Neuronal stem cell (in vitro differentiated cells): ENCODE measurements around the gene TMBIM6.

Source experiments
- DNase-seq: peaks from one replicate; pipeline ENCODE4 v3.0.0-alpha.2; 2013; ENCODE audit warnings: low spot score
- H2AFZ ChIP-seq: one replicate; pipeline ENCODE4 v1.6.1; 2013; ENCODE audit warnings: mild to moderate bottlenecking, low read length, inconsistent platforms
- H2AK5ac ChIP-seq: 2 replicates; pipeline ENCODE4 v1.6.1; 2013; ENCODE audit warnings: low read depth, mild to moderate bottlenecking, inconsistent platforms, low read length, moderate library complexity, mixed read lengths
- H2BK120ac ChIP-seq: 2 replicates; pipeline ENCODE4 v1.6.1; 2013; ENCODE audit warnings: low read depth, mild to moderate bottlenecking, inconsistent platforms, low read length, moderate library complexity, mixed read lengths
- H2BK12ac ChIP-seq: one replicate; pipeline ENCODE4 v1.6.1; 2013; ENCODE audit warnings: low read length, inconsistent platforms
- H2BK15ac ChIP-seq: 2 replicates; pipeline ENCODE4 v1.6.1; 2013; ENCODE audit warnings: mild to moderate bottlenecking, low read length, inconsistent platforms, mixed read lengths
- H2BK5ac ChIP-seq: one replicate; pipeline ENCODE4 v1.6.1; 2013; ENCODE audit warnings: inconsistent platforms, mild to moderate bottlenecking, low read length, moderate library complexity
- H3K14ac ChIP-seq: one replicate; pipeline ENCODE4 v1.6.1; 2013; ENCODE audit warnings: low read length, inconsistent platforms
- H3K18ac ChIP-seq: 2 replicates; pipeline ENCODE4 v1.6.1; 2013; ENCODE audit warnings: low read length, inconsistent platforms
- H3K23ac ChIP-seq: 2 replicates; pipeline ENCODE4 v1.6.1; 2013; ENCODE audit warnings: low read depth, mild to moderate bottlenecking, mixed read lengths, low read length, inconsistent platforms; ENCODE audit not compliant: poor library complexity
- H3K27ac ChIP-seq: replicated peaks from 3 replicates; pipeline ENCODE4 v1.5.1; 2013; ENCODE audit warnings: low read length, inconsistent platforms
- H3K27me3 ChIP-seq, 3 experiments: 2 replicates each; pipeline ENCODE4 v1.6.1; 2013; ENCODE audit warnings: low read length in 3 of 3, mild to moderate bottlenecking in 2 of 3, inconsistent platforms in 1 of 3, low read depth in 1 of 3, mixed read lengths in 1 of 3, moderate library complexity in 1 of 3; ENCODE audit not compliant: control insufficient read depth in 3 of 3, insufficient read depth in 3 of 3
- H3K36me3 ChIP-seq, 2 donors: replicated peaks in 1 of 2; 2 replicates each; pipeline ENCODE4 v1.6.1; 2013; ENCODE audit warnings: low read length in 2 of 2; ENCODE audit not compliant: control insufficient read depth in 2 of 2, insufficient read depth in 2 of 2
- H3K4ac ChIP-seq: 2 replicates; pipeline ENCODE4 v1.6.1; 2013; ENCODE audit warnings: inconsistent platforms, mild to moderate bottlenecking, low read length, moderate library complexity
- H3K4me1 ChIP-seq, 2 donors: 1 replicate in 1 of 2; 2 replicates in 1 of 2; pipeline ENCODE4 v1.6.1; 2013; ENCODE audit warnings: low read length in 2 of 2, low read depth in 1 of 2; ENCODE audit not compliant: control insufficient read depth in 2 of 2, insufficient read depth in 1 of 2
- H3K4me2 ChIP-seq: one replicate; pipeline ENCODE4 v1.6.1; 2013; ENCODE audit warnings: mild to moderate bottlenecking, low read length, inconsistent platforms; ENCODE audit not compliant: insufficient read depth, poor library complexity, severe bottlenecking
- H3K4me3 ChIP-seq, 2 donors: 2 replicates each; pipeline ENCODE4 v1.5.1; 2013; ENCODE audit warnings: low read length in 2 of 2, mild to moderate bottlenecking in 2 of 2, inconsistent platforms in 1 of 2, moderate library complexity in 1 of 2
- H3K79me1 ChIP-seq: one replicate; pipeline ENCODE4 v1.6.1; 2013; ENCODE audit warnings: low read depth, mild to moderate bottlenecking, inconsistent platforms, low read length, moderate library complexity
- H3K9ac ChIP-seq: one replicate; pipeline ENCODE4 v1.6.1; 2013; ENCODE audit warnings: mild to moderate bottlenecking, low read depth, low read length, inconsistent platforms; ENCODE audit not compliant: poor library complexity
- H3K9me3 ChIP-seq, 2 donors: replicated peaks in 1 of 2; 2 replicates each; pipeline versions ENCODE3 to v1.6.1; 2013; ENCODE audit warnings: low read length in 2 of 2, mild to moderate bottlenecking in 2 of 2, inconsistent platforms in 1 of 2, low read depth in 1 of 2, mixed read lengths in 1 of 2, moderate library complexity in 1 of 2; ENCODE audit not compliant: control insufficient read depth in 2 of 2, insufficient read depth in 1 of 2
- H4K8ac ChIP-seq: one replicate; pipeline ENCODE4 v1.6.1; 2013; ENCODE audit warnings: low read depth, mild to moderate bottlenecking, inconsistent platforms, low read length, moderate library complexity
- H4K91ac ChIP-seq: one replicate; pipeline ENCODE4 v1.6.1; 2013; ENCODE audit warnings: low read length, low read depth, mild to moderate bottlenecking, inconsistent platforms; ENCODE audit not compliant: poor library complexity
- WGBS, 2 donors: extraction: QIAGEN DNeasy Blood & Tissue Kit; methylation state at CpG; one replicate each; pipeline ENCODE4 v1.1.7; 2013; ENCODE audit warnings: missing lambda C conversion rate in 2 of 2, mixed read lengths in 1 of 2; ENCODE audit not compliant: insufficient read length in 2 of 2, insufficient replicate concordance in 1 of 2; ENCODE audit errors: extremely low coverage in 2 of 2; 5-methylcytosine and 5-hydroxymethylcytosine counted together

Gene TMBIM6

DNA sequence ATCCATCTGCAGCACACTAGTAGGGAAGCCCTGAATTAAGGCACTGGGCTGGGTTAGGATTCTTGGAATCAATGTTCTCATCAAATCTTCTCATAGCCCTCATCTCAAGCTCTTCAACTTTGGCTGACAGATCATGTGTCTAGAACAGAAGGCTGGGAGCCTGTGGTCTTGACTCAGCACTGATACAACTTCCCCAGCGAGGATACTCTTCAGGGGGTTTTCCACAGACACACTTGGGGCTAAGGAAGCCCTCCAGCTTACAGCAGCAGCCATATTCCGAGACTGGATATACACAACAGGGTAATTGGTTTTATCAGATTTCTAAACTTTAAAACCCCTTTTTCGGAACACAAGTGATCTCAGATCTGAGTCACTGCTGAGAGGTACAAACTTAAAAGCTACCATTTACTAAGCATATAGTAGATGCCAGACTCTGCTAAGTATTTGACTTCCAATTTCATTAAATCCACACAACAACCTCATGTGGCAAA lies 37.7 kb upstream of the TMBIM6 start:
- peaks cover 19 to 30% of the 10 kb centered on the region in 2 donors for H3K4me1 ChIP-seq
- H3K27me3 ChIP-seq: peaks cover 0 to 7% (median 5%) of the 10 kb centered on the region in 3 experiments
- no peak overlapping the region for H3K9ac ChIP-seq
- H3K4ac ChIP-seq: no peak overlapping the region
- no peak overlapping the region for H3K23ac ChIP-seq
- H2AFZ ChIP-seq: no peak overlapping the region
- H3K18ac ChIP-seq: no peak overlapping the region
- DNase-seq: no peak
- H2BK12ac ChIP-seq: no peak overlapping the region
- H3K4me2 ChIP-seq: no peak overlapping the region
- H2BK5ac ChIP-seq: no peak overlapping the region
- H4K91ac ChIP-seq: no peak overlapping the region
- no peak overlapping the region for H3K4me3 ChIP-seq
- H3K27ac ChIP-seq: no peak overlapping the region
- no peak overlapping the region for H2BK15ac ChIP-seq
- peaks cover 2% of the 10 kb centered on the region for H3K79me1 ChIP-seq
- no peak overlapping the region for H2AK5ac ChIP-seq
- H4K8ac ChIP-seq: no peak overlapping the region
- H2BK120ac ChIP-seq: no peak overlapping the region
- no peaks in the 10 kb centered on the region for H3K9me3 ChIP-seq
- no CpG with 5 or more reads among the region's 3 CpGs for WGBS, 2 donors
- H3K36me3 ChIP-seq: no peaks in the 10 kb centered on the region
- no peak overlapping the region for H3K14ac ChIP-seq

DNA sequence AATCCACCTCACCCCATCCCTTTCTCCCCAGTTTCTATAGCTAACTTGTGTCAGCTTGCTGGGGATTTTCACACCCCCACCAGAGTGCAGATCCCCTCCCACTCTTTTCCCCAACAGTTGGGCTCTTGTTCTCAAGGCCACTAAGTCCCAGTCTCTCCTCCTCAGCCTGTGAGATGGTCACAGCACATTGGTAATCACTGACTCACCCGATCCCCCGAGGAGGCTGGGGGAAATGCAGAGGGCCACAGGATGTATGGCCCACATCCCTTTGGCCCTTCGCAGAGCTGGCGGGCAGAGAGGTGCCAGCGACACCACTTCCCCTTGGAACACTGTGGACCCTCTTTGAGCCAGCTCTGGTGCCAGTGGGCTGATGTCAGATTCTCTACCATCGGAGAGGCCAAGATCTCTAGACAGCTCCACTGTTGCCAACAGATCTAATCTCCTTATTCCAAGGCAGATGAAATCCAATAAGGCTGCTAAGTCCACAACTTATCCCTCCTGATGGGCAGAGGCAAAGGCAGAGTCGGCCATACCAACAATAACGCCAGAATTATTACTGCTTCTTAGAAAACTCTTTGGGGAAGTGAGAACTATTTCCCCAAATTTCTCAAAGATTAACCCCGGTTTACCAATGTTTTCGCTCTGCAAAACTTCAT lies 35.8 kb upstream of the TMBIM6 start:
- Histone ChIP-seq H2BK5ac (no peak overlapping the region), H3K18ac (peak overlapping the region; percentile 9), H4K91ac (no peak overlapping the region), H3K9ac (no peak overlapping the region), H2AK5ac (no peak overlapping the region), H3K27me3 (peaks cover 0 to 17% (median 5%) of the 10 kb centered on the region in 3 experiments), H3K36me3 (no peaks in the 10 kb centered on the region), H3K4me2 (peak overlapping the region; percentile 67), H3K14ac (no peak overlapping the region), H3K9me3 (no peaks in the 10 kb centered on the region), H2BK12ac (no peak overlapping the region), H3K27ac (no peak overlapping the region), H2AFZ (no peak overlapping the region), H3K79me1 (peaks cover 2% of the 10 kb centered on the region), H3K4ac (no peak overlapping the region), H2BK15ac (no peak overlapping the region), H3K23ac (peak overlapping the region; percentile 37), H3K4me1 (peaks cover 13 to 22% of the 10 kb centered on the region in 2 donors), H2BK120ac (no peak overlapping the region), H3K4me3 (peak overlapping the region; percentile 41 to 82), H4K8ac (no peak overlapping the region)
- WGBS, 2 donors: no CpG with 5 or more reads among the region's 10 CpGs
- no peak for DNase-seq

DNA sequence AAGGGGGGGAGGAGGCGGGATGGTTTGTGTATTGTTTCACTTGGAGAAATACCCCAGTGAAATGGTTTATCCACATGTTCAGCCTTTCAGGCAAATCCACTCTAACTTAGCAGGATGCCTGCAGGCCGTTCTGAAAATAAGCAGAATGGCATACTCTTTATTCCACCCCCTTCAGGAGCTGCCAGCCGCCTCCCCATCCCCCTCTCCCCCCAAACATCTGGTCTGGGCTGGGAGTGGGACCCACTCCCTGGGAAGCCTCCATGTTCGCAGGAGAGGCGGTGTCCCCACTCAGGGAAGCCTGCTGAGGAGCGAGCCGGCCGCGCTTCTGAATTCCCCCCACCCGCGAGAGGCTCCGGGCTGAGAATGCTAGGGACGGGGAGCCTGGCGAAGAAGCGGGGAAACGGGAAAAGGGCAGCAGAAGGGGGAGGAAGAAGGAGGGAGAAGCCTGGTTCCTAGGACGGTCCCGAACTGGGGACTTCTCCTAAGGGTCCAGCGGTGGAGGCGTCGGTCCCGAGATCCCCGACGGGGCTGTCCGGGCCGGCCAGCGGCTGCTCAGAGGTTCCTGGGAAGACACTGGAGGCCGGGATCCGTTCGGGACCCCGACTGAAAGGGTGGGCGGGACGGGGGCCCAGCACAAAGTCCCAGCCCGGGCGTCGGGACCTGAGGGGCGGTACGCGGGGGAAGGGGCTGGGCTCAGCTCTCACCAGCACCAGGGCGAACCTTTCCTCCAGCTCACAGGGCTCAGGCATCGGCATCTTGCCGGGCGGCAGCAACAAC lies 34.8 kb upstream of the TMBIM6 start:
- peaks cover 0 to 17% (median 5%) of the 10 kb centered on the region in 3 experiments for H3K27me3 ChIP-seq
- H2BK15ac ChIP-seq: no peak overlapping the region
- peak overlapping the region; percentile 13 for H2BK5ac ChIP-seq
- peak overlapping the region; percentile 89 for H3K9ac ChIP-seq
- H3K27ac ChIP-seq: peak overlapping the region; percentile 58
- no peak for DNase-seq
- peak overlapping the region; percentile 67 for H3K4me2 ChIP-seq
- H3K18ac ChIP-seq: peak overlapping the region; percentile 92
- H3K23ac ChIP-seq: no peak overlapping the region
- peaks cover 13 to 22% of the 10 kb centered on the region in 2 donors for H3K4me1 ChIP-seq
- peak overlapping the region; percentile 92 for H2AFZ ChIP-seq
- H2BK120ac ChIP-seq: no peak overlapping the region
- no peaks in the 10 kb centered on the region for H3K9me3 ChIP-seq
- no peak overlapping the region for H4K91ac ChIP-seq
- peak overlapping the region; percentile 49 for H4K8ac ChIP-seq
- no peaks in the 10 kb centered on the region for H3K36me3 ChIP-seq
- peaks cover 2% of the 10 kb centered on the region for H3K79me1 ChIP-seq
- H2AK5ac ChIP-seq: no peak overlapping the region
- no CpG with 5 or more reads among the region's 43 CpGs for WGBS, 2 donors
- H3K4ac ChIP-seq: no peak overlapping the region
- H2BK12ac ChIP-seq: no peak overlapping the region
- peak overlapping the region; percentile 82 to 85 for H3K4me3 ChIP-seq
- H3K14ac ChIP-seq: no peak overlapping the region
